BLaER1 treated with 17β-estradiol and CSF1 and Interleukin-3, amounts not matched to agents 10 nM and 100 nM (cell line): ENCODE results near the gene NOTCH3.

Source experiments
- H3K27ac ChIP-seq, 11 experiments: shearing (Covaris generic); formaldehyde crosslinking; 2 replicates each; pipeline ENCODE4 v1.8.1; 2022
- H3K27me3 ChIP-seq, 11 experiments: shearing (Covaris generic); formaldehyde crosslinking; 2 replicates each; pipeline ENCODE4 v1.8.1; 2022
- H3K36me3 ChIP-seq, 11 experiments: shearing (Covaris generic); formaldehyde crosslinking; 2 replicates each; pipeline ENCODE4 v1.8.1; 2022
- H3K4me1 ChIP-seq, 10 experiments: shearing (Covaris generic); formaldehyde crosslinking; 2 replicates each; pipeline ENCODE4 v1.8.1; 2022
- H3K4me2 ChIP-seq, 11 experiments: shearing (Covaris generic); formaldehyde crosslinking; 2 replicates each; pipeline ENCODE4 v1.8.1; 2022
- H3K4me3 ChIP-seq, 10 experiments: shearing (Covaris generic); formaldehyde crosslinking; 2 replicates each; pipeline ENCODE4 v1.8.1; 2022
- H3K9ac ChIP-seq, 11 experiments: shearing (Covaris generic); formaldehyde crosslinking; 2 replicates each; pipeline ENCODE4 v1.8.1; 2022
- H3K9me3 ChIP-seq, 11 experiments: shearing (Covaris generic); formaldehyde crosslinking; replicated peaks in 1 of 11; 2 replicates each; pipeline ENCODE4 v1.8.1; 2022
- H4K20me1 ChIP-seq, 11 experiments: shearing (Covaris generic); formaldehyde crosslinking; 2 replicates each; pipeline ENCODE4 v1.8.1; 2022
- Cebpa-rat ChIP-seq, 11 experiments: shearing (Covaris generic); IDR thresholded peaks; 2 replicates each; pipeline ENCODE4 v1.8.1; 2022

NOTCH3 gene

GRCh38 chr19:15238639-15239155, 37.9 kb upstream of the NOTCH3 start:
- Histone ChIP-seq H3K4me2 (no peak overlapping the region), H3K27me3 (peaks cover 3 to 11% (median 4%) of the 10 kb centered on the region in 11 experiments), H3K9ac (no peak overlapping the region), H3K4me3 (no peak overlapping the region), H3K4me1 (peaks cover 26 to 32% (median 31%) of the 10 kb centered on the region in 10 experiments), H3K27ac (no peak overlapping the region), H4K20me1 (peaks cover 63 to 93% (median 87%) of the 10 kb centered on the region in 11 experiments), H3K36me3 (peaks cover 70 to 87% (median 83%) of the 10 kb centered on the region in 11 experiments), H3K9me3 (peaks cover 0 to 2% (median 0%) of the 10 kb centered on the region in 11 experiments; a peak in 5 of 22 replicates)
- no peak for TF ChIP-seq Cebpa-rat (IDR thresholded peaks at IDR 0.05)

- peaks cover 65 to 84% (median 78%) of the 10 kb centered on the region in 11 experiments for H3K36me3 ChIP-seq
- 0 out of 22 replicates have a peak overlapping the region, but pooled peaks of 1 of the 11 experiments have one; percentile 29 for H3K9ac ChIP-seq
- H3K9me3 ChIP-seq, result peaks cover 0 to 9% (median 6%) of the 10 kb centered on the region in 11 experiments; a peak in 18 of 22 replicates
- TF ChIP-seq Cebpa-rat (IDR thresholded peaks at IDR 0.05), result no peak
- peaks cover 31 to 38% (median 37%) of the 10 kb centered on the region in 10 experiments for H3K4me1 ChIP-seq
- peaks cover 10 to 18% (median 11%) of the 10 kb centered on the region in 11 experiments for H3K27me3 ChIP-seq
- H3K4me3 ChIP-seq, result no peak overlapping the region
- no peak overlapping the region for H3K27ac ChIP-seq
- H3K4me2 ChIP-seq, result no peak overlapping the region
- peaks cover 68 to 95% (median 84%) of the 10 kb centered on the region in 11 experiments for H4K20me1 ChIP-seq
Observed at GRCh38 chr19:15237759-15238638, 37.2 kb upstream of the NOTCH3 start.

DNA sequence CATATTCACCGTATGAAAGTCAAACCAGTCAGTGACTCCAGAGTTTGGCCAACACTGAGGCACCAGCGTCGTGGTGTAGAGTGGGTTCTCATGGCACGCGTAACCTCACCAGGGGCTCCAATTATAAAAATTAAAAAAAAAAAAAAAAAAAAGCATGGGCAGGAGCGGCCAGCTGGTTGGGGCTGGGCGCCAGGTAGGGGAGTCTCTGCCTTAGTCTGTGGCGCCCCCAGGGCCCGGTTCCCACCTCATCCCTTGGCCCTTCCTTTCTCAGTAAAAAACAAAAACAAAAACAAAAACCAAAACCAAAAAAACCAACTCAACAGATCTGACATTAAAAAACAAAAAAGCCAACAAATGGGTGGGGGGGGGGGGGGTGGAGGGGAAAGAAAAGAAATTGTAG, 36.1 kb upstream of the NOTCH3 start:
- peak overlapping the region in 1 of 11 experiments; percentile 26; a peak in 1 of 22 replicates for H3K9ac ChIP-seq
- no peak for TF ChIP-seq Cebpa-rat (IDR thresholded peaks at IDR 0.05)
- H4K20me1 ChIP-seq, result peaks cover 64 to 92% (median 81%) of the 10 kb centered on the region in 11 experiments
- no peak overlapping the region for H3K27ac ChIP-seq
- no peak overlapping the region for H3K4me3 ChIP-seq
- peak overlapping the region in 4 of 11 experiments; percentile 60 to 74 (median 66); a peak in 6 of 22 replicates for H3K4me2 ChIP-seq
- peaks cover 0 to 9% (median 6%) of the 10 kb centered on the region in 11 experiments; a peak in 18 of 22 replicates for H3K9me3 ChIP-seq
- peaks cover 38 to 46% (median 43%) of the 10 kb centered on the region in 10 experiments for H3K4me1 ChIP-seq
- peaks cover 21 to 29% (median 22%) of the 10 kb centered on the region in 11 experiments for H3K27me3 ChIP-seq
- peaks cover 57 to 76% (median 69%) of the 10 kb centered on the region in 11 experiments for H3K36me3 ChIP-seq

DNA sequence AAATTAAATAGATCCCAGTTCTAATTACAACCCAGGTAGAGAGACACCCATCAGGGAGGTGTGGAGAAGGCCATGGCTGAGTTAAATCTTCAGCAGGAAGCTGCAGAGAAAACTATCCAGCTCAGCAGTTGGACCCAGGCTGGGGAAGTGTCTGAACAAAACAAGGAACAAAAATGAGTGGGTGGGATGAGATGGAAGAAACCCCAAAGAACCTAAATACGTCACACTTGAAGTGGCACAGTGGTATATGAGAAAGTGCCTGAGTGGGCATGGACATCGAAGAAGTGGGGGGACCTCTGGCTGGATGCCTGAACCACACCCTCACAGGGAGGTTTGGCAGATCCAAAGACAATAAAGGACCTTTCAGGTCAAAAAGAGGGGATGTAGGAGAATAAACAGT, 35.0 kb upstream of the NOTCH3 start:
- Histone ChIP-seq H3K9me3 (peaks cover 0 to 9% (median 6%) of the 10 kb centered on the region in 11 experiments; a peak in 18 of 22 replicates), H3K27ac (0 out of 22 replicates have a peak overlapping the region, but pooled peaks of 1 of the 11 experiments have one; percentile 4), H3K9ac (peak overlapping the region in 2 of 11 experiments; percentile 2 to 19; a peak in 1 of 22 replicates), H3K4me2 (peak overlapping the region; percentile 48 to 74 (median 68); a peak in 18 of 22 replicates), H3K36me3 (peaks cover 46 to 65% (median 58%) of the 10 kb centered on the region in 11 experiments), H3K4me3 (no peak overlapping the region), H4K20me1 (peaks cover 54 to 92% (median 78%) of the 10 kb centered on the region in 11 experiments), H3K27me3 (peaks cover 32 to 40% (median 33%) of the 10 kb centered on the region in 11 experiments), H3K4me1 (peaks cover 42 to 54% (median 49%) of the 10 kb centered on the region in 10 experiments)
- no peak for TF ChIP-seq Cebpa-rat (IDR thresholded peaks at IDR 0.05)

DNA sequence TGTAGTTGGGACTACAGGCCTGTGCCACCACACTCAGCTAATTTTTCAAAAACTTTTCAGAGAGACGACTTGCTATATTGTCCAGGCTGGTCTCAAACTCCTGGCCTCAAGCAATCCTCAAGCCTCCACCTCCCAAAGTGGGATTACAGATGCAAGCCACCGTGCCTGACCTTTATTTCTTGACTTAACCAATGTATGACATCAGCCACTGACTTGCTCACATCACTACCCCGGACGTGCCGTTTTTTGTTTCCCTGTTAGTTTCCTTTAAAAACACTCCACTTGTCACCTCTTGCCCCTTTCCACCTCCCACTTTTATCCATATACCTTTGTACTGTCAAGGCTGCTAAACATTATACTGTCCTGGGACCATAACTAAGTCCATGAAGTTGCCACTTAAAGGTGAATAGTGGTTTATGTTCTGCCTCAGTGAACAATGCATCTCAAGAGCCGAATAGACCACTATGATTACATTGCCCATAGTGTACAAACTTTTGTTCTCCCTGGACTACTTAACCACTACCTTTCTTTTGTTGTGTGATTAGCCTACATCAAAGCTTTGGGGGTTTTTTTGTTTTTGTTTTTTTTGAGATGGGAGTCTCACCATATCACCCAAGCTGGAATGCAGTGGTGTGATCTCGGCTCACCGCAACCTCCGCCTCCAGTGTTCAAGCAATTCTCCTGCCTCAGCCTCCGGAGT, 33.8 kb upstream of the NOTCH3 start:
- Histone ChIP-seq H3K27ac (peak overlapping the region in 4 of 11 experiments; percentile 8 to 38 (median 20); a peak in 7 of 22 replicates), H3K9me3 (peaks cover 0 to 9% (median 6%) of the 10 kb centered on the region in 11 experiments; a peak in 18 of 22 replicates), H3K36me3 (peaks cover 34 to 53% (median 46%) of the 10 kb centered on the region in 11 experiments), H3K9ac (peak overlapping the region in 4 of 11 experiments; percentile 10 to 41 (median 30); a peak in 3 of 22 replicates), H4K20me1 (peaks cover 42 to 85% (median 66%) of the 10 kb centered on the region in 11 experiments; a peak in 21 of 22 replicates), H3K4me1 (peaks cover 42 to 54% (median 49%) of the 10 kb centered on the region in 10 experiments), H3K4me2 (peak overlapping the region; percentile 48 to 74 (median 68)), H3K4me3 (no peak overlapping the region), H3K27me3 (peaks cover 33 to 48% (median 40%) of the 10 kb centered on the region in 11 experiments)
- TF ChIP-seq Cebpa-rat (IDR thresholded peaks at IDR 0.05), result no peak

DNA sequence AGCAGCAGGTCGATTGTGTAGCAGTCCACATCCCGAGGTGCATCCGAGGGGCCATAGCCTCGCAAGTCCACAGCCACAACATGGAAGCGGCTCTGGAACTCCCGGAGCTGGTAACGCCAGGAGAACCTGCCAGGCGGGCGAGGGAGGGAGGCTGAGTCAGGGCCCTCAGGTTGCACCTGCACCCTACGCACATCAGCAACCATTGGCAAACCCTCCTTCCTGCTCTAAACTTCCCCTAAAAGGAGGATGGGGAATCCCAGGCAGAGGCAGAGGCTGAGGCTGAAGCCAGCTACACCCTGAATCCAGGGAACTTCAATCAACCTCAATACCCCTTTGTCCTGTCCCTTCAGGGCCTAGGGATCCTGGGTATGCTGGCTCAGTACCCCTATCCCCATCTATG, 30.5 kb upstream of the NOTCH3 start:
- Histone ChIP-seq H3K36me3 (peaks cover 3 to 21% (median 15%) of the 10 kb centered on the region in 11 experiments; a peak in 20 of 22 replicates), H3K4me1 (peaks cover 41 to 51% (median 45%) of the 10 kb centered on the region in 10 experiments), H3K27me3 (peaks cover 33 to 48% (median 40%) of the 10 kb centered on the region in 11 experiments), H3K4me2 (peak overlapping the region in 7 of 11 experiments; percentile 45 to 64 (median 57); a peak in 11 of 22 replicates), H3K9ac (no peak overlapping the region), H3K27ac (no peak overlapping the region), H3K4me3 (no peak overlapping the region), H3K9me3 (peaks cover 0 to 9% (median 6%) of the 10 kb centered on the region in 11 experiments; a peak in 18 of 22 replicates), H4K20me1 (peaks cover 13 to 56% (median 40%) of the 10 kb centered on the region in 11 experiments; a peak in 19 of 22 replicates)
- no peak for TF ChIP-seq Cebpa-rat (IDR thresholded peaks at IDR 0.05)

GRCh38 chr19:15227261-15227660, 26.5 kb upstream of the NOTCH3 start:
- Histone ChIP-seq H3K27me3 (peaks cover 14 to 24% (median 22%) of the 10 kb centered on the region in 11 experiments), H4K20me1 (peaks cover 0 to 21% (median 13%) of the 10 kb centered on the region in 11 experiments; a peak in 12 of 22 replicates), H3K4me1 (peaks cover 23 to 32% (median 27%) of the 10 kb centered on the region in 10 experiments), H3K9ac (no peak overlapping the region), H3K36me3 (no peaks in the 10 kb centered on the region), H3K4me3 (no peak overlapping the region), H3K4me2 (no peak overlapping the region), H3K9me3 (no peaks in the 10 kb centered on the region), H3K27ac (no peak overlapping the region)
- TF ChIP-seq Cebpa-rat (IDR thresholded peaks at IDR 0.05), result no peak

DNA sequence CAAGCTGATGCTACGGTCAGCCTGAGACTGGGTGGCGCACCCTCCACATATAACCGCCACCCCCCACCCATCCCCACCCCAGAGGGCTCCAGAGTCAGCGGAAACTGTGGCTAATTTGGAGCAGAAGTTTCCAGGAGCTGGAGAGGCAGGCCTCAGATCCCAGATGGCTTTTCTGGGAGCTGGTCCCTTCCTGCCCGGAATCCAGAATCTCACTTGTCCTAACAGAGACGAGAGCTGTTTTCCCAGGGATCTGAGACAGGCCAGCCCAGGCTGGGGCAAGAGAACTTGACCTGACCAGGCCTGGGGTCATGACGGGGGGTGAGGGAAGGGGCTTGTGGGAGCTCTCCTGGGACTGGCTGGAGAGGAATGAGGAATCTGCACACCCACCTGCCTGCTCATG, 25.0 kb upstream of the NOTCH3 start:
- no peak overlapping the region for H3K4me2 ChIP-seq
- H3K36me3 ChIP-seq, result no peaks in the 10 kb centered on the region
- peaks cover 0 to 9% (median 7%) of the 10 kb centered on the region in 11 experiments; a peak in 20 of 22 replicates for H3K27me3 ChIP-seq
- TF ChIP-seq Cebpa-rat (IDR thresholded peaks at IDR 0.05), result no peak
- H3K4me1 ChIP-seq, result peaks cover 14 to 26% (median 17%) of the 10 kb centered on the region in 10 experiments
- H4K20me1 ChIP-seq, result peaks cover 0 to 6% (median under 1%) of the 10 kb centered on the region in 11 experiments; a peak in 5 of 22 replicates
- no peaks in the 10 kb centered on the region for H3K9me3 ChIP-seq
- no peak overlapping the region for H3K27ac ChIP-seq
- H3K9ac ChIP-seq, result no peak overlapping the region
- no peak overlapping the region for H3K4me3 ChIP-seq
